Measurements from ENCODE around the gene KLHL29.
"Not testable (repeated sequence)": the region's sequence is repeated elsewhere in the genome, so short reads cannot be mapped to it uniquely, and the experiment has no call there.

Gene KLHL29

DNA sequence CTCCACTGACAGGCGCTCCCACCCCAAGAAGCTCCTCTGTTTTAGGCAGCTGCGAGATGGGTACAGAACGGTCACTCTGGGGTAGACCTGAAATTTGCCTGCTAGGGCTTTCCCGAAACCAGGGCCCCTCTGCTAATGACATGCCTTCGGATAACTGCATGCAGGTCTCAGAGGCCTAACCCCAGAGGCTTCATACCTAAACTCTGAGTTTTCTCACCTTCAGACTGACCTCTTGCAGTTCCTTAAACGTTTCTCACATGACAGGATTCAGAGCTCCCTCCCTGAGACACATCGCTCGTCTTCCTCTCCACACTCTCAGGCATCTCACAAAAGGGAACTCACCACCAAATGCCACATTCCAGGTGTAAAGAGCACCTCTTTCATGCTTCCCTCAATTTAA, 11.3 kb upstream of the KLHL29 start:
- DNase-seq: no peak

DNA sequence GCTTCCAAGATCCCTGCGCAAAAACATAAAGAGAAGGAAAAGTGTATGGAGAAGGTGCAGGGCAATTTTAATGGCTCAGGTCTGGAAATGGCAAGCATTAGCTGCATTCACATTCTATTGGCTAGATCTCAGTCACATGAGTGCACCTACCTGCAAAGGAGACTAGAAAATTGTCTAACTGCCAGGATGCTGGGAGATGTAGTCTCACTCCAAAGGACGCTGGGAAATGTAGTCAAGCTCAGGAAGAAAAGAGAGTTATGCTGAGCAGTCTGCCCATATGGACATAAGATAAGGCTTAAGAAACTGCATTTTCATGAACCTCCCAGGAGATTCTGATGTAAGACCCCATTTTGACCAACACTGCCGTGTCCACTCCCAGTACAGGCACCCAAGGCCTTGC, 9.5 kb upstream of the KLHL29 start:
- peak in 1 of 2 donors; percentile 25 for DNase-seq

DNA sequence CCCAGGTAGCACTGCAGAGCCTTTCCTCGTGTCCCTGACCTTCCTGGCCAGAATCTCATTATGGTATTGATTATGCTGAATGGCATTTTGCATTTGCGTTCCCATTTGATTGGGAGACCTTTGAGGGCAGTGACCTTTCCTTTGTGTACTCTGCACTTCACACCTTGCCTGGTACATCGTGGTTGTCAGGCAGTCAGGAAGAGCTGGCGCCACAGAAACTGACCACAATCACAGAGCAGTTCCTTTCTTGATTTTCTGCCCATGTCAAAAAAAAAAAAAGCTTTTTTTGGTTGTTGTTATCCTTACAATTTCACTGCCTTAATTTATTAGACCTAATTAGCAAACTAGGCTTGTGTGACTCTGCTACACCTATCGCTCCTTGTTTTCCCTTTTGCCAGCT, 8.9 kb upstream of the KLHL29 start:
- DNase-seq: no peak

DNA sequence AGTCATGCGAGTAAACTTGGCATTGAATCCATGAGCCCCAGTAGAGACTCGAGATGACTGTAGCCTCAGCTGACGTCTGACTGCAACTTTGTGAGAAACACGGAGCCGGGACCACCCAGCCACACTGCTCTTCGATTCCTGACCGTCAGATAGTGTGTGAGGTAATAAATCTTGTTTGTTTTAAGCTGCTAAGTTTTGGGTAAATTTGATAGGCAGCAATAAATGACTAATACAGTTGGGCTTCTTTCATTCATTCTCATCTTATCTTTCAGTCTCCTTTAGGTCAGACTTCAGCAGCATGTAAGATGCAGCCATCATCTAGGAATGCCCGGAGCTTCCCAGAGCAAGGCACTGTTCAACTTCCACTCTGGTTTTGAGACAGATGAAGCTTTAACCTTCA, 8.0 kb upstream of the KLHL29 start:
- DNase-seq: no peak

DNA sequence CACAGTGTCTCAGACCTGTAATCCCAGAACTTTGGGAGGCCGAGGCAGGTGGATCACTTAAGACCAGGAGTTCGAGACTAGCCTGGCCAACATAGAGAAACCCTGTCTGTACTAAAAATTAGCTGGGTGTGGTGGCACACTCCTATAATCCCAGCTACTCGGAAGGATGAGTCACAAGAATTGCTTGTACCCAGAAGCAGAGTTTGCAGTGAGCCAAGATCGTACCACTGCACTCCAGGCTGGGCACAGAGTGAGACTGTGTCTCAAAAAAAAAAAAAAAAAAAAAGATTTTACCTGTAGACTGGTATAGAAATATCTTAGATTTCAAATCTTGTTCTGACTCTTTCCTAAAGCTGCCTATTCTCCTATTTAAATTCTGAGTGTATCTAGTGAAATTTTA, 7.2 kb upstream of the KLHL29 start:
- no peak for DNase-seq

DNA sequence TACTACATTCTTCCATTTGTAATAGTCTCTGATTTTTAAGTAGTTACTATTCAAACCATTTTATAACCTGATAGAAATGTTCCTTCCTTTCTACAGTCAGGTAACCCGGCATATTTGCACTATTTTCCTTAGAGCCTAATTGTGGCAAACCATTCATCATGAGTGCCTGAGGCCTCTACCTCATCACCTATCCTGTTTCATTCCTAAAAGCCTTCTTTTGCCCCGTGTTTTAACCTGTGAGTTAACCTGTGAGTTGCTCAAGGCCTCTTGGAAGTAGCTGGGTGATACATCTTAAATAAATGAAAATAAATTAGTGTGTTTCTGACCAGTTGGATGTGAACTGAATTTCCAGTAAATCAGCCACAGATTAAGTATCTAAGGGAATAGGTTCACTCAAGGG, 6.5 kb upstream of the KLHL29 start:
- no peak for DNase-seq

DNA sequence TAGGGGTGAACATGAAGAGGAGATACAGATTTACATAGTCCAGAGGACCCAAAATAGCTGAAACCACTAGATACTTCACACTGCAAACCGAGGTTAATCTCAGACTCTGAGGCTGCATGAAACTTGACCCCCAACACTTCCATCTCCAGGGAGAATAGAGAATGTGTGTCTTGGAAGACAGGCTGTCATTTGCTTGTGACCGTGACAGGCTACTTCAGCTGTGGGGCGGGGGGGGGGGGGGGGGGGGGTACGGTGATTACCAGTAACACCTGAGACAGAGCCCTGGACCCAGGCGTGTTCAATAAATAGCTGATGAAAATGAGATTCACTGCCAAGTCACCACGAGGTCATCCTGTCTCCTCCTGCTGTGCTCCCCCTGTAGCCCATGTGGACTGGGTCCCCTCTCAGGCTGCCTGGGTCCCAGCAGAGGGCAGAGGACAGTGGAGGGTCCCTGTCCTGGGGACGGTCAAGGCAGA, 5.7 kb upstream of the KLHL29 start:
- no peak for DNase-seq

DNA sequence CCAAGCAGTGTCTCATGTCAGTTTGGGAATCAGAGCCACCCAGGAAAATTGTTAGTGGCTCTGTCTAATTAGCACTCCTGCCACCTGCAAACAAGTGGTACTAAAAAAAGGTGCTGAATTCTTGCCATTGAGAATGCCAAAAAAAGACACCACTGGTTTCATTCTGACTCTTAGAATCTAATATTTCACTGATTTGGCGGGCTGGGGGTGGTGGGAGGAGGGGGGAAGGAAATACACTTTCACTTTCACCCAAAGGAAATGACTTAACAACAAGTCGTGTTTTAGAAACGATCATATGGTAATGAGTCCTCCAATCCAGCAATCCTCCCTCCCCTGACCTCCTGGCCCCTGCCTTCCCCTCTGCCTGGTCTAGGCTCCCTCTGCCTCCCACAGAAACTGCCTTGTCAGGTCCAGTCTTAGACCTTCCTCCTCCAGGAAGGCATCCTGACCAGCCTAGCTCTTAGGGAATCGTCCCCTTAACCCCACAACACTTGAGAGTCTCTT, 4.4 kb upstream of the KLHL29 start:
- DNase-seq: peak; percentile 34 to 54

DNA sequence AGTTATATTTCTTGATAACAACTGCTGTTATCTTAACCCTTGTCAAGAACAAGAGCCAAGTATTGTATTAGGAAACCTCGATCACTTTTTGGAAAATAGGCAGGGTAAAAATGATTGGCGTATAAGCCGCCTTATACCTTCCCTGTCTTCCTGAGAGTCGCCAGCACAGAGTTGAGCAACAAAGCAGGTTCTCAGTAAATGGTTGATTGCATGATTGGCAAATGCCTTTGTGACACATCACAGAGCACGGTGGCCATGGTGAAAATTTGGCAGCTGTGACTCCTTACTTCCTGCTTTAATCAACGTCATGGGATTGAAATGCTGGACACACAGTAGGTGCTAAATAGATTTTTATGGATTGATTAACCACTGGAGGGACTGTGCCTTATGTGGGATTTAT, 3.9 kb upstream of the KLHL29 start:
- peak; percentile 31 for DNase-seq

DNA sequence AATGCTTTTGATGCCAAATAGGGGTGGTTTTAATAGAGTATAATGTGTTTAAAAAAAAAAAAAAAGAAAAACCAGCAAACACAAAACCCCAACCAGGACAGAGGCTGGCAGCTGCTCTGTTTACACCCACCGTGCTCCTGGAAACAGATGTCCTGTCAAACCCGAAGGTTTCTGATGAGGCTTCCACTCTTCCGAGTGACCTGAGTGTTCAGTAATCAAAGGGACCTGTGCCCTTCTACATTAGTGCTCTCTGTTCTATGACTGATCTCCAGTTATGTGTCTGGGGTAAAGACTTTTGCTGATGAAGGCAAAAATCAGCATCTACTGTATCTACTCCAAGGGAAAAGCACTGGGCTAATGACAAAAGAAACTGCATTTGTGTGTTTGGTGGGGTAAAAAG, 3.5 kb upstream of the KLHL29 start:
- DNase-seq: no peak

DNA sequence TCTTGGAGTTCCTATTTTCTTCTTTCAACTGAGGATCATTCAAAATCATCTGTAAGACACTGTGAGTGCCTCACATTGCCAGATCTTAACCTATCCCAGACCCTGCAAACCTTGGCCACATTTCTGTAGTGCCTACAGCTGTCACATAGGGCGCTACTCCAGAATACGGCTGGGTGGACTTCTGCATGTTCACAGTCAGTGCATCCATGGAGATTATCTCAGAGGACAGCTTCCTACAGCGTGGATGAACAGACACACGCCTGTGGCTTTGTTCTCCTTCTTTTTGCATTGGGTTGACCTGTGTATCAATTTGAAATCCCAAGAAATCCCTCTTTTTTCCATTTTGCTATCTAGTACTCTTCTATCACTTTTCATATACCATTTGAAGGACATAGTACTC, 1.9 kb upstream of the KLHL29 start:
- DNase-seq: no peak

DNA sequence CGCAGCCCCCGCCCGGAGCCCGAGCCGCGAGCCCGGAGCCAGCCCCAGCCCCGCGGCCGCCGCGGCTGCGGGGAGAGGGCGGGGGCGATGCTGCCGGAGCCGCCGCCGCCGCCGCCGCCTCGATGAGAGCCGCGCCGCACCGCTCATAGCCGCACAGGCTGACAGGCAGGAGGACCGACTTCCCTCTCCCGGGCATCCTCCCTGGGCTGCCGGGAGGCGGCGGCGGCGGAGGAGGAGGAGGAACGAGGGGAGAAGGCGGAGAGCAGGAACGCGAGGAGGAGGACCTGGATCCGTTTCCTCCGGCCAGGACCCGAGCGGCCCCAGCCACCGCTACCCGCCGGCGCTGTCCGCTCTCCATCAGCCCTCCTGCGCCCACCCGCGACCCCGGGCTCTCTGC, 370 bp downstream of the KLHL29 start:
- DNase-seq: no peak

DNA sequence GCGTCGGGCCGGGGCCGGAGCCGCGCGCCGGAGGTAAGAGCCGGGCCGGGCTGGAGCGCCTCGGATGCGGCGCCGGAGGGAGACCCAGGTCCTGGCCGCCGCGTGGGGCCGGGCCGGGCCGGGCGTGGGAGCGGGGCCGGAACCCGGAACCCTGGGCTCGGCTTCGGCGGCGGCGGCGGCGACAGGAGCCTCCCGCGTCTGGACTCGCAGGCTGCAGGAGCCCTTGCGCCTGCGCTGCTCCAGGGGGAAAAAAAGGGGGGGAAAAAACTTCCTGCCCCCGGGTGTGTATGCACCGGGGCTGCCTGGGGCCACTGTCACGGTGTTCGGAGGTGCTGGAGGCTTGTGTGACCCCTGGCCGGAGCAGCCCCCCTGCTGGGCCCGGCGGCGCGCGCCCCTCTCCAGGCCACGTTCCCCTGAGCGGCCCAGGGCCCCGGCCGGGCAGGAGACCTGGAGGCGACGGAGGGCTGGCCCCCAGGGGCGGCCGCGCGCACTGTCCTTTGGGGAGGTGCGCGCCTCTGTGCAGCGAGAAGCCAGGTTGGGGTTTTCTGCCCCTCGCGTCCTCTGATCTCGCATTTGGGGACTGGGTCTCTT, 864 bp downstream of the KLHL29 start:
- DNase-seq: no peak

DNA sequence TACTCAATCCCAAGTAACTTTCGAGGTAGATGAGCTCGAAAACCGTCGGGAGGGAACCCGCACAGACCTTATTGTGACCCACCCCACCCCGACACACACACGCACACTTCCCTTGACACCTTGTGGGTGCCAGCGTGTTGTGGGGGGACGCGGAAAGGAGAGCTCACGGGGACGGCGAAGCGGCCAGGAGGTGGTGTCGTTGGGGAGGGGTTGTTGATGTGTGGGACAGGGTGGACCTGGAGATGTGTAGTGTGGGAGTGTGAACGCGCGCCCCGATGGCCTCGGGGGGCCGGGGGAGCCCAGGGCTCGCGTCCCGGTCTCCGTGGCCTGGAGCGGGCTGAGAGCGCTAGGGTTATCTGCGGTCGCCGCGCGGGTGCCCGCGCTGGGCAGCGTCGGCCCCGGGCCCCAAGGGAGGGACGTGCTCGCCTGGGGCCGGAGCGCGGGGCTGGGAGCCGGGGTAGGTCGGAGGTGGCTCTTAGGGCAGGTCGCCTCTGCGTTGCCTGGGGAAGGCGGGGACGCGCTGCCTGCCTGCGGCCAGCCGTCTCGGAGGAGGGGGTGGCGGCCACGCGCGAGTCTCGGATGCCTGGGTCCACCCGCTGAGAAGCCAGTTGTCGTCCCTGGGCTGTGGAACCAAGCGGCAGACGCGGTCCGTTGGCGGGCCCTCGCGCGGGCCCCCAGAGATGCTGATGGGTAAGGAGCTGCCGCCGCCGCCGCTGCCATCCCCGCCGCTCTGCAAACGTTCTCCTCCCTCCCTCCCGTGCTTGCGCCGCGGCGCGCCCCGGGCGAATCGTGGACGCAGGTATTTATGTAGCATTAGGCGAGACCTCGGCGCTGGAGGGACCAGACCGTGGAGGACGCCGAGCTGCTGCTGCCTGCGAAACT, 1.6 kb downstream of the KLHL29 start:
- peak in 1 of 2 donors; percentile 9 for DNase-seq

DNA sequence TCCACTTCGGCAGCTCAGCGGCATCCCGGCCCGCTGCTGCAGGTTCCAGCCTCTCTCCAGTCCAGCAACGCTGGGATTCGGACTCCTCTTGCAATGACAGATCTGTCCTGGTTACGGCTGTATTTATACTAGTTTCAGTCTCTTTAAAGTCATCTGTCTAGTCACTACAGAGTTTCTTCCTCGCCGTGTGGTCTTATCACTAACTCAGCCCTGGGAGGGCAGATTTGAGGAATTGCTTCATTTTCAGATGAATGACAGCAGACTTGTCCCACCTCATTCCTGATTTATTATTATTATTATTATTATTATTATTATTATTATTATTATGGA, 2.2 kb downstream of the KLHL29 start:
- no peak for DNase-seq

DNA sequence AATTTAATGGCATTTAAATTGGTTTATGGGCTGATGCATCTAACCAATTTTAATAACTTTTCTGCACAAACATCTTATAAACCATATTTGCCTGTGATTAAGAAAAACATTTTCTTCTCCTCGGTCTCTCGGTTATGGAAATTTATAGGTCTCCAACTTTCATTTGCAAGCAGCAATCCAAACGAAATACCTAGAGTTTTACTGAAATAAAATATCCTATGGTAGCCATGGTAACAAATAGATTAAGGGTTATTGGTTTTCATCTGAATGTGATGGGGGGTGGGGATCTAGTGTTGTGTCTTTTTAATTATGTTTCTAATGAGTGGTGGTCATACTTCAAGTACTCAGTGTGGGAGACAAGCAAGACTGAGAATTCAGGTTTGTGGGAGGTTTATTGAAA, 2.9 kb downstream of the KLHL29 start:
- DNase-seq: no peak

DNA sequence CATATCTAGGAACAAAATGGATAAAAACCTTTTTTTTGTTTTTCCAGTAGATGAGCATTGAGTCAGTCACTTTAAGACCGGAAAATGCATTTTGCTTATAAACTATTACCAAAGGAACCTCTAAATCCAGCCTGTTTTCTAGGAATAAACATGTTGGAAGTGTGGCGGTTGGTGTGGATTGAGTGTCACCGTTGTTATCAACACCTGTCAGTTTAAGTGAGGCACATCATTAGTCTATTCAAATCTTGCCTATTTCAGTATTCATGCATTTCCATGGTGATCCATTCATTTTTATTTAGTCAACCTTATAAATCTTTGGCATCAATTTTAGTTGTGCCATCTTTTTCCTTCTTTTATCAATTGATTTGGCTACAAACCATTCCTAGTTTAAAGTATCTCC, 3.3 kb downstream of the KLHL29 start:
- no peak for DNase-seq

DNA sequence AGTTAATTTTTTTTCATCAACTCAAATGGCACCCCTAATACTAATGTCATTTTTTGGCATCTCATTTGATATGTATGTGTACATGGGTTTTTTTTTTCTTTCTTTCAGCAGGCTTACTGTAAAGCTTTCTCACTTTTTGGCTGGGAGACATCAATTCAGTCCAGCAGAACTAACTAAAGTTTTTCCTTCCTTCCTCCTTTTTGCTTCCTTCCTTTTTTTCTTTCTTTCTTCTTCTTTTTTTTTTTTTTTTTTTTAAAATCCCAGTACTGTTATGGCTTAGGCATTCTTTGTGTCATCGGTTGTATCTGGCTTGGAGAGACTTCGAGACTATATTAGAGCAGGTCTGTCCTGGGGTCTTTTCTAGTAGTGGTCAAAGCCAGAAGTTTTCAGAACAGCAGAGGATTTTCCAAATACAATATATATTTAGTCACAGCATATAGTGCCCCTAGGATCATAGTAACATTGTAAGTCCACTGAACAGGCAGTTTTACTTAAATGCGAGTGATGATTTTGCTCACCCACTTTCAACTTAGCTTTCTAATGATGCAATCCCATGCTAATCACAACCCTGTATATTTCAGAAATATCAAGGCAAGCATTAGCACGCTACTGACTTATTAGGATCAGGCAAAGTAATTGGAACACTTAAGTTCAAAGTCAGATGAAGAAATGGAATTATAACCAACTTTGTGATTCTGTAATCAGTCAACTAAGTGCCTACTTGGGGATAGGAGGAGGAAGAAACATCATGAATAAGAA, 4.0 kb downstream of the KLHL29 start:
- DNase-seq: no peak

DNA sequence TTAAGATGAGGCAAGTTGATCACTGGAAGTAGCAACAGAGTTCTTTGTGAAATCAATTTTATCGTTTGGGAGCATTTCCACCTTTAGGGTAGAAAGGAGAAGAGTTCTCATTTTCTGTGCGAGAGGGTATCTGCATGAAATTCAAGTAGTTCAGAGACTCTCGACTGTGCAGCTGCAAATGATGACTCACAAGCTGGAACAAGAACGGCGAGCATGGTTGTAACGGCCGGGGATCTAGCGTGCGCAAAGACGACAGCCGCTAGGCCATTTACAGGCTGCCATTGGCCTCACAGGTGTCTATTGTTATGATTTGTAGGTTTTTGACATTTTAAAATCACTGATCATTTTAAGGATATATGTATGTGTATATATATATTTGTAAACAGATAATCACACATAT, 5.2 kb downstream of the KLHL29 start:
- no peak for DNase-seq

DNA sequence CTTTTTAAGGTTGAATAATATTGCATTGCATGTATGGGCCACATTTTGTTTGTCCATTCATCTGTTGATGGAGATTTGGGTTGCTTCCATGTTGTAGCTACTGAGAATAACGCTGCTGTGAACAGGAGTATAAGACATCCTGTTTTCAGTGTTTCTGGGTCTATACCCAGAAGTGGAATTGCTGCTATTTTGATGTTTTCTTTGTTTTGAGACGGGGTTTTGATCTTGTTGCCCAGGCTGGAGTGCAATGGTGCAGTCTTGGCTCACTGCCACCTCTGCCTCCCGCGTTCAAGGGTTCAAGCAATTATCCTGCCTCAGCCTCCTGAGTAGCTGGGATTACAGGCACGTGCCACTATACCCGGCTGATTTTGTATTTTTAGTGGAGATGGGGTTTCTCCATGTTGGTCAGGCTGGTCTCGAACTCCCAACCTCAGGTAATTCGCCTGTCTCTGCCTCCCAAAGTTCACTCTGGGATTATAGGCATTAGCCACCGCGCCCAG, 6.3 kb downstream of the KLHL29 start:
- DNase-seq: not testable (repeated sequence)

DNA sequence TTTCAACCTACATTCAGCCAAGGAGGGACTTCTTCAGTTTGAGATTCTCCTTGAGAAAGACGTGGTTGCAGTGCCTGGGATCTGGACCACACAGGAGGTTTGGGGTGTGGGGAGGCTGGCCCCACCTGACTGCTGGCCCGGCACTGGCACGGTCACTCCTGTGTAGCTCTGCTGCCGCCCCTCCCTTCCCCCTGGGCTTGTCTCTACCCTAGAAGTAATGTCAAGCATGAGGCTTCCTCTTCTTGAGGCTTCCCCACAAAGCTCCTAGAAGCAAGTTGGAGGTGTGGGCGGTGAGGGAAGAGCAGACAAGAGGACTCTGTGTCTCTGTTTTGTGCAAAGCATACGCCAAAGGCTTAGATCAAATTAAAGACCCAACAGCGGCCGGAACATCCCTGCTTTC, 8.7 kb downstream of the KLHL29 start:
- no peak for DNase-seq

DNA sequence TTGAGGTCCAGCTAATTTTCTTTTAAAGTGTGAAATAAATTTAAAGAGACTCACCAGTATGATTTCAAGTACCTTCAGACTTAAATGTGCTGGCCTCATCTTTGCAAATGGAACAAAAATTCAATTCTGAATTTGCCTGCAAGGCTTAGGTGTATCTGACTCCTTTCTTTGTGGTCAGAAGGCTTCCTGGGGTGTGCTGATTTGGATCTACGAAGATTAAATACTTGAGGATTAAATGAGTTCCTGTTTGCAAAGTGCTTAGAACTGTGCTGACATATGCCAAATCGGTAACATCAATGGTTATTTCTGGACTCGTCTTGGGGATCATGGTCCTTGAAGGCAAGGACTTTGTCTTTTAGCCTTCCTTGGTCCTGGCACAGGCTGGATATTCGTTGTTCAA, 9.7 kb downstream of the KLHL29 start:
- no peak for DNase-seq

DNA sequence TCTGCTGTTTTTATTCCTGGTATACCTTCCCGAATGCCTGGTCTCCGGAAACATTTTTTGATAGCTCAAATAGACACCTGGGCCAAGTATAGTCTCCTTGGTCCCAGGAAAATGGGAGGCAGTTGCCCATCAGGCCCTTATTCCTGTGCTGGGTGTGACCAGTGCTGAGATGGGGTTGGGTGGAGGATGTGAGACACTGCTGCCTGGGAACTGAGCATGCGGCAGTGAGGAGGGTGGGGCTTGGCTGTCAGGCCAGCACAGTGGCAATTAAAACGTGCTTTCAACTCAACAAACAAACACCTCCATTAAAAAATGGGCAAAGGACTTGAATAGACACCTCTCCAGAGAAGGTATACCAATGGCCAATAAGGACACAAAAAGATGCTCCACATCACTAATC, 12.5 kb downstream of the KLHL29 start:
- no peak for DNase-seq
